Measurements from ENCODE around the gene C11orf91. TPM values are rescaled to one million over a fixed set of nuclear protein-coding genes. Genes with fewer than 3 reads are reported as not detected.
A peak's percentile ranks its signal among the peaks of the same experiment; 100 is the strongest.

C11orf91 gene, protein sequence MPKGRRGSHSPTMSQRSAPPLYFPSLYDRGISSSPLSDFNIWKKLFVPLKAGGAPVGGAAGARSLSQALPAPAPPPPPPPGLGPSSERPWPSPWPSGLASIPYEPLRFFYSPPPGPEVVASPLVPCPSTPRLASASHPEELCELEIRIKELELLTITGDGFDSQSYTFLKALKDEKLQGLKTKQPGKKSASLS
- not detected for total RNA-seq

DNA sequence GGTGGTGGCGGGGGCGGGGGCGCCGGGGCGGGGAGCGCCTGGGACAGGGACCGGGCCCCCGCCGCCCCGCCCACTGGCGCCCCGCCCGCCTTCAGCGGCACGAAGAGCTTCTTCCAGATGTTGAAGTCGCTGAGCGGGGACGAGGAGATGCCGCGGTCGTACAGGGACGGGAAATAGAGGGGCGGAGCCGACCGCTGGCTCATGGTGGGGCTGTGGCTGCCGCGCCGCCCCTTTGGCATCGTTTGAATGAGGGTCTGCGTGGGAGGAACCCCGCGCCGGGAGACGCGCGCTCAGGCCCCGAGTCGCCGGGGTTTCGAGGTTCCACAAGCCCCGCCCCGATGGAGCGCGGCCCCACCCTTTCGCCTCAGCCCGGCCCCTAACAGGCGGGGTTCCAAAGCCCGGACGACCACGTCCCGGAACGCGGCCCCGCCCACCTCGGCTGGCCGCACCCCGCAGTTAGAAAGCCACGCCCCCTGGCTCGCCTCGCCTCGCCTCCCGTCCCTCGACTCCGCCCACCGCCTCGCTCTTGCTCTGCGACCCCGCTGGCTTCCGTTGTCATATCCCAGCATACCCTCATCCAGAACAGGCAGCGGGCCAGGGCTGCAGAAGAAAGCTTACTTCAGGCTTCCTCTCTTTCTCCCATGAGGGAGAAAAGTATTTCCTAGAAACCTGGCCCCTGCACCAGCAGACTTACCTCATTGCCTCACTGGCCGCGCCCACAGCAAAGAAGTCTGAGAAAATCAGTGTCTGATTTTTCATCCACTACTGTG, at the start of gene C11orf91:
C11orf91 (minus strand) TSS at position 325 of the 770 bp plus-strand sequence; CDS start at position 239, 86 bp downstream.
- Histone ChIP-seq H3K27ac (peak within 1 kb of the TSS; percentile 70 to 88 (median 82)), H3K4me1 (peaks cover 3 to 63% (median 45%) of the 10 kb centered on the region in 4 donors), H3K9me3 (no peaks in the 10 kb centered on the region), H3K4me3 (peak within 1 kb of the TSS; percentile 28 to 59 (median 46)), H3K27me3 (no peaks in the 10 kb centered on the region), H3K36me3 (no peaks in the 10 kb centered on the region)
- peak; percentile 94 to 95 for DNase-seq (ENCODE audit: low spot score in 2 of 2)
- TF ChIP-seq POLR2A (IDR thresholded peaks at IDR 0.05): peak; percentile 57 to 70
- TF ChIP-seq, protein P1, sequence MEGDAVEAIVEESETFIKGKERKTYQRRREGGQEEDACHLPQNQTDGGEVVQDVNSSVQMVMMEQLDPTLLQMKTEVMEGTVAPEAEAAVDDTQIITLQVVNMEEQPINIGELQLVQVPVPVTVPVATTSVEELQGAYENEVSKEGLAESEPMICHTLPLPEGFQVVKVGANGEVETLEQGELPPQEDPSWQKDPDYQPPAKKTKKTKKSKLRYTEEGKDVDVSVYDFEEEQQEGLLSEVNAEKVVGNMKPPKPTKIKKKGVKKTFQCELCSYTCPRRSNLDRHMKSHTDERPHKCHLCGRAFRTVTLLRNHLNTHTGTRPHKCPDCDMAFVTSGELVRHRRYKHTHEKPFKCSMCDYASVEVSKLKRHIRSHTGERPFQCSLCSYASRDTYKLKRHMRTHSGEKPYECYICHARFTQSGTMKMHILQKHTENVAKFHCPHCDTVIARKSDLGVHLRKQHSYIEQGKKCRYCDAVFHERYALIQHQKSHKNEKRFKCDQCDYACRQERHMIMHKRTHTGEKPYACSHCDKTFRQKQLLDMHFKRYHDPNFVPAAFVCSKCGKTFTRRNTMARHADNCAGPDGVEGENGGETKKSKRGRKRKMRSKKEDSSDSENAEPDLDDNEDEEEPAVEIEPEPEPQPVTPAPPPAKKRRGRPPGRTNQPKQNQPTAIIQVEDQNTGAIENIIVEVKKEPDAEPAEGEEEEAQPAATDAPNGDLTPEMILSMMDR (IDR thresholded peaks at IDR 0.05): peak in 1 of 5 experiments; percentile 18
- TF ChIP-seq EP300 (IDR thresholded peaks at IDR 0.05): peak; percentile 77 to 97
- WGBS, 2 donors: 0% methylated on average over 45 to 58 of the region's 72 CpGs

DNA sequence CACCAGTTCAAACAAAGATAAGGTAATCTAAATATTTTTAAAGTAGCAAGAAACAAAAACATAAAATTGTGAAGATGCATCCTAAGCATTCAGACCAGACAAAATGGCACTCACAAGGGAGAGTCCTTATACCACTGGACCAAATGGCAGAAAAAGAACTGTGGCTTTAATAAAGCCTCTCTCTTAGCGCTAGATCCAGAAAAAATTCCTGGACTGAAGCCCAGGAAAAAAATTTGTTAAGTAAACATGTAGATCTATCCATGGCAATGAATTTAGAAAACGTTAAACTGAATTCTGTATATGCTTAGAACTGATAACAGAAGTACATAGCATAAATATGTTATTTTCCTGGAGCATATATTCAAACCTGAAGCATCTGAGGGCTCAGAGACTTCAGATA, 47.4 kb upstream of the C11orf91 start:
- Histone ChIP-seq H3K27ac (no peak overlapping the region), H3K4me3 (no peak overlapping the region), H3K9me3 (no peaks in the 10 kb centered on the region), H3K27me3 (no peaks in the 10 kb centered on the region), H3K36me3 (peaks cover 0 to 57% (median 0%) of the 10 kb centered on the region in 3 donors), H3K4me1 (peaks cover 0 to 7% (median 2%) of the 10 kb centered on the region in 4 donors)
- no peak for DNase-seq (ENCODE audit: low spot score in 2 of 2)
- TF ChIP-seq, protein P1 (IDR thresholded peaks at IDR 0.05): no peak
- TF ChIP-seq POLR2A (IDR thresholded peaks at IDR 0.05) (no peak), EP300 (IDR thresholded peaks at IDR 0.05) (no peak)
- 12 to 15% methylated on average over 2 of the region's 2 CpGs for WGBS, 2 donors

DNA sequence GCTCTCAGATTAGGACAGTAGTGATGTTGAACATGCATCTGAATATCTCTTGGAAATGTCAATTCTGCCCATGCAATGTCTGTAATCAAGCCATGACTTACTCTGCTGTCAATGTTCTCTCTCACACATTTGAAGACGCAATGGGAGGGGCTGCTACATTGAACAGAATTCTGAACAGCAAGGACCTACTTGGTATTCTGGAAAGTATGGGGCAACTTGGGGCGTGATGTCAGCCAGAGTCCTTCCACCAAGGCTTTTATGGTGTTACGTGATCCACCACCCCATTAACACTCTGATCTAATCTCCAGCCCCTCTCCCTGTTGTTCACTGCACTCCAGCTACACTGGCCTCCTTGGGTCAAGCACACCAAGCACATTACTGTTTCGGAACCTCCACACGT, 42.7 kb upstream of the C11orf91 start:
- TF ChIP-seq EP300 (IDR thresholded peaks at IDR 0.05): no peak
- no peak for TF ChIP-seq POLR2A (IDR thresholded peaks at IDR 0.05)
- TF ChIP-seq, protein P1 (IDR thresholded peaks at IDR 0.05): no peak
- Histone ChIP-seq H3K27ac (peak overlapping the region in 1 of 4 donors; percentile 25), H3K4me3 (no peak overlapping the region), H3K36me3 (peaks cover 0 to 23% (median 0%) of the 10 kb centered on the region in 3 donors), H3K4me1 (peaks cover 0 to 5% (median 2%) of the 10 kb centered on the region in 4 donors), H3K27me3 (no peaks in the 10 kb centered on the region), H3K9me3 (no peaks in the 10 kb centered on the region)
- 77 to 82% methylated on average over 5 of the region's 5 CpGs for WGBS, 2 donors
- no peak for DNase-seq (ENCODE audit: low spot score in 2 of 2)

DNA sequence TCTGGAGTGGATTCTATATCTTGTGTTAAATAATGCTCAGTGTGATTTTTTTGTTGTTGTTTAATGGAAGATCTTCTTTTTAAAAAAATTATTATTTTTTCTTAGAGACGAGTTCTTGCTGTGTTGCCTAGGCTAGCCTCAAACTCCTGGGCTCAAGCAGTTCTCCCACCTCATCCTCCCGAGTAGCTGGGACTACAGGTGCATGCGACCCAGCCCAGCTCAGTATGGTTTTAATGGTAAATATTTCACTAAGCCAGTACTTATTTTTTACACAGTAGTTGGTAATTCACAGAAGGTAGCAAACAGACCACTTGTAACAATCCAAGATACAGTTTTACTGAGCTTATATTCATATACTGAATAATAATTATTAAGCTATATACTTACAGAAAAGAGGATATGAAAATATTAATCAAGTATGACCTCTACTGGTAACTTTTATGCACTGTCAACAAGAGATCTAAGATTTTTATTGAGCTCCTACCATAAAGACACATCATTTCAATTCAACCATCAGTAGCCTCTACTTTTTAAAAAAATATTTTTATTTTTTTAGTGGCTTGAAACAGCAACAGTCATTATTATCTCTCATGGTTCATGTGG, 41.7 kb upstream of the C11orf91 start:
- peaks cover 0 to 22% (median 0%) of the 10 kb centered on the region in 3 donors for H3K36me3 ChIP-seq
- no peak overlapping the region for H3K4me3 ChIP-seq
- no peak for DNase-seq (ENCODE audit: low spot score in 2 of 2)
- 64 to 69% methylated on average over 3 of the region's 3 CpGs for WGBS, 2 donors
- no peaks in the 10 kb centered on the region for H3K27me3 ChIP-seq
- peaks cover 0 to 5% (median 0%) of the 10 kb centered on the region in 4 donors for H3K4me1 ChIP-seq
- no peaks in the 10 kb centered on the region for H3K9me3 ChIP-seq
- peak overlapping the region in 1 of 4 donors; percentile 5 for H3K27ac ChIP-seq
- TF ChIP-seq EP300 (IDR thresholded peaks at IDR 0.05): no peak
- TF ChIP-seq, protein P1 (IDR thresholded peaks at IDR 0.05): peak; percentile 43 to 66 (median 48)
